ENCODE results near the gene POLR3B.

DNA sequence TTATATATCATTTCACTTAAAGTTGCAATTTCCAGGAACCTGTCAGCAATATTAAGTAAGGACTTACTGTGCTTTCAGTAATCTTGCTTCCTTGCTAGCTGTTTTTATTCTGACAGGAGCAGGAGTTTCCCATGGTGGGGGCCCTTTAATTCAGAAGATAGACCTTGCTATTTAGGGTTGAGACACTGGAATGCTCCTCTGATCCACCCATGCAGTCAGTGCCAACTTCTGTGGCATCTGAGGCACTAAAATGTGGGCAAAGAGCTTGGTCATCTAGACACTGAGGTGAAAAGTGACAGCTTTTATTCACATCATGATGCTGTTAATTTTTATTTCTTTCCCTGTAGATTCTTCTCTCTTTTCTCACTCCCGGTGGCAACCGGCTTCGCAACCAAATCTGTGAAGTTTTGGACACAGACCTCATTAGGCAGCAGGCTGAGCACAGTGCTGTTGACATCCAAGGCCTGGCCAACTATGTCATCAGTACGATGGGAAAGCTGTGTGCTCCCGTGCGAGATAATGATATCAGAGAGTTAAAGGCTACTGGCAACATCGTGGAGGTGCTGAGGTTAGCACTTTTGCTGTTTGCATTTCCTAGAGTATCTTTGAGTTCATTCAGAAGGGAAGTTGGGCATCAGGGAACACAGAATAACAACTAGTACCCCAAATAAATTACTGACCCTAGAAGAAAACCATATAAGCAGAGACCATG, 36.3 kb upstream of the POLR3B start:
- TF ChIP-seq, protein P1, sequence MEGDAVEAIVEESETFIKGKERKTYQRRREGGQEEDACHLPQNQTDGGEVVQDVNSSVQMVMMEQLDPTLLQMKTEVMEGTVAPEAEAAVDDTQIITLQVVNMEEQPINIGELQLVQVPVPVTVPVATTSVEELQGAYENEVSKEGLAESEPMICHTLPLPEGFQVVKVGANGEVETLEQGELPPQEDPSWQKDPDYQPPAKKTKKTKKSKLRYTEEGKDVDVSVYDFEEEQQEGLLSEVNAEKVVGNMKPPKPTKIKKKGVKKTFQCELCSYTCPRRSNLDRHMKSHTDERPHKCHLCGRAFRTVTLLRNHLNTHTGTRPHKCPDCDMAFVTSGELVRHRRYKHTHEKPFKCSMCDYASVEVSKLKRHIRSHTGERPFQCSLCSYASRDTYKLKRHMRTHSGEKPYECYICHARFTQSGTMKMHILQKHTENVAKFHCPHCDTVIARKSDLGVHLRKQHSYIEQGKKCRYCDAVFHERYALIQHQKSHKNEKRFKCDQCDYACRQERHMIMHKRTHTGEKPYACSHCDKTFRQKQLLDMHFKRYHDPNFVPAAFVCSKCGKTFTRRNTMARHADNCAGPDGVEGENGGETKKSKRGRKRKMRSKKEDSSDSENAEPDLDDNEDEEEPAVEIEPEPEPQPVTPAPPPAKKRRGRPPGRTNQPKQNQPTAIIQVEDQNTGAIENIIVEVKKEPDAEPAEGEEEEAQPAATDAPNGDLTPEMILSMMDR (IDR thresholded peaks at IDR 0.05) = no peak
- no peak for TF ChIP-seq POLR2A (IDR thresholded peaks at IDR 0.05)
